Colonic mucosa (tissue), 4 donors: Measurements from ENCODE around the gene PPP1R7. TPM values are rescaled to one million over a fixed set of nuclear protein-coding genes. Genes with fewer than 3 reads are reported as not detected.

Experiments
- DNase-seq: peaks from one replicate; pipeline ENCODE4 v3.0.0-alpha.2; 2020
- H3K27ac ChIP-seq: fragments of 200-600 bp; one replicate; pipeline ENCODE4 v1.8.0; 2021
- H3K27me3 ChIP-seq: fragments of 200-600 bp; one replicate; pipeline ENCODE4 v1.8.0; 2021
- H3K36me3 ChIP-seq: fragments of 200-600 bp; one replicate; pipeline ENCODE4 v1.8.0; 2021
- H3K4me1 ChIP-seq: fragments of 200-600 bp; one replicate; pipeline ENCODE4 v1.8.0; 2021; ENCODE audit warnings: mild to moderate bottlenecking
- H3K4me3 ChIP-seq: fragments of 200-600 bp; one replicate; pipeline ENCODE4 v1.8.0; 2021
- H3K9ac ChIP-seq, 2 donors: one replicate each; pipeline ENCODE4 v1.7.0; 2013; ENCODE audit warnings: control low read depth in 2 of 2, low read depth in 2 of 2, low read length in 2 of 2
- H3K9me3 ChIP-seq: fragments of 200-600 bp; one replicate; pipeline ENCODE4 v1.8.0; 2021
- intact Hi-C: fragments of 100-400 bp; cut with DNase I; formaldehyde crosslinking; loops from one replicate; pipeline ENCODE4 v1.14.1; 2022
- total RNA-seq, 2 donors: library from RNA; stranded (reverse); fragmentation: NEBNext Ultra II Directional in 1 of 2; extraction: Animal tissue kit (Norgen Biotek cat#: 25700) in 1 of 2; gene quantifications; one replicate each; pipeline ENCODE4 v1.2.1, GENCODE V29; 2021
- TF ChIP-seq, protein P1 (sequence below): fragments of 200-600 bp; IDR thresholded peaks from one replicate; pipeline ENCODE4 v1.8.0; 2022; ENCODE audit warnings: antibody characterized with exemption, mild to moderate bottlenecking
- donor health status: healthy.
- donor health status: DM: no; HTN: no; CAD: no.
- donor health status: DM: no; HTN: no; CAD: no.

Gene PPP1R7
- total RNA-seq, 2 donors from 2014 or later, result 74.7 to 77.8 TPM

GRCh38 chr2:241199897-241200821 lies 49.9 kb downstream of the PPP1R7 start:
- DNase-seq, result no peak
- TF ChIP-seq, protein P1, sequence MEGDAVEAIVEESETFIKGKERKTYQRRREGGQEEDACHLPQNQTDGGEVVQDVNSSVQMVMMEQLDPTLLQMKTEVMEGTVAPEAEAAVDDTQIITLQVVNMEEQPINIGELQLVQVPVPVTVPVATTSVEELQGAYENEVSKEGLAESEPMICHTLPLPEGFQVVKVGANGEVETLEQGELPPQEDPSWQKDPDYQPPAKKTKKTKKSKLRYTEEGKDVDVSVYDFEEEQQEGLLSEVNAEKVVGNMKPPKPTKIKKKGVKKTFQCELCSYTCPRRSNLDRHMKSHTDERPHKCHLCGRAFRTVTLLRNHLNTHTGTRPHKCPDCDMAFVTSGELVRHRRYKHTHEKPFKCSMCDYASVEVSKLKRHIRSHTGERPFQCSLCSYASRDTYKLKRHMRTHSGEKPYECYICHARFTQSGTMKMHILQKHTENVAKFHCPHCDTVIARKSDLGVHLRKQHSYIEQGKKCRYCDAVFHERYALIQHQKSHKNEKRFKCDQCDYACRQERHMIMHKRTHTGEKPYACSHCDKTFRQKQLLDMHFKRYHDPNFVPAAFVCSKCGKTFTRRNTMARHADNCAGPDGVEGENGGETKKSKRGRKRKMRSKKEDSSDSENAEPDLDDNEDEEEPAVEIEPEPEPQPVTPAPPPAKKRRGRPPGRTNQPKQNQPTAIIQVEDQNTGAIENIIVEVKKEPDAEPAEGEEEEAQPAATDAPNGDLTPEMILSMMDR, result no peak
- H3K36me3 ChIP-seq, result no peaks in the 10 kb centered on the region
- H3K27ac ChIP-seq, result no peak overlapping the region
- H3K4me1 ChIP-seq, result no peaks in the 10 kb centered on the region
- intact Hi-C loops, result no loop called here
- H3K9ac ChIP-seq, result no peak overlapping the region
- H3K9me3 ChIP-seq, result no peaks in the 10 kb centered on the region
- no peaks in the 10 kb centered on the region for H3K27me3 ChIP-seq
- H3K4me3 ChIP-seq, result no peak overlapping the region

- H3K27ac ChIP-seq, result no peak overlapping the region
- TF ChIP-seq, protein P1, result no peak
- intact Hi-C loops, result no loop called here
- H3K4me3 ChIP-seq, result no peak overlapping the region
- H3K9ac ChIP-seq, result no peak overlapping the region
- H3K27me3 ChIP-seq, result no peaks in the 10 kb centered on the region
- no peaks in the 10 kb centered on the region for H3K9me3 ChIP-seq
- DNase-seq, result no peak
- no peaks in the 10 kb centered on the region for H3K36me3 ChIP-seq
- H3K4me1 ChIP-seq, result no peaks in the 10 kb centered on the region
These were observed 50.6 kb downstream of the PPP1R7 start for GRCh38 chr2:241200822-241201395.

- Histone ChIP-seq H3K4me1 (no peaks in the 10 kb centered on the region), H3K9ac (no peak overlapping the region), H3K27ac (no peak overlapping the region), H3K36me3 (no peaks in the 10 kb centered on the region), H3K27me3 (no peaks in the 10 kb centered on the region), H3K4me3 (no peak overlapping the region), H3K9me3 (no peaks in the 10 kb centered on the region)
- TF ChIP-seq, protein P1, result no peak
- no peak for DNase-seq
- intact Hi-C loops, result no loop called here
These were observed 51.4 kb downstream of the PPP1R7 start for GRCh38 chr2:241201445-241202267.

GRCh38 chr2:241202268-241202585 lies 52.0 kb downstream of the PPP1R7 start:
- Histone ChIP-seq H3K9ac (no peak overlapping the region), H3K27me3 (no peaks in the 10 kb centered on the region), H3K4me1 (no peaks in the 10 kb centered on the region), H3K36me3 (no peaks in the 10 kb centered on the region), H3K27ac (no peak overlapping the region), H3K9me3 (no peaks in the 10 kb centered on the region), H3K4me3 (no peak overlapping the region)
- TF ChIP-seq, protein P1, result no peak
- no peak for DNase-seq
- intact Hi-C loops, result no loop called here

DNA sequence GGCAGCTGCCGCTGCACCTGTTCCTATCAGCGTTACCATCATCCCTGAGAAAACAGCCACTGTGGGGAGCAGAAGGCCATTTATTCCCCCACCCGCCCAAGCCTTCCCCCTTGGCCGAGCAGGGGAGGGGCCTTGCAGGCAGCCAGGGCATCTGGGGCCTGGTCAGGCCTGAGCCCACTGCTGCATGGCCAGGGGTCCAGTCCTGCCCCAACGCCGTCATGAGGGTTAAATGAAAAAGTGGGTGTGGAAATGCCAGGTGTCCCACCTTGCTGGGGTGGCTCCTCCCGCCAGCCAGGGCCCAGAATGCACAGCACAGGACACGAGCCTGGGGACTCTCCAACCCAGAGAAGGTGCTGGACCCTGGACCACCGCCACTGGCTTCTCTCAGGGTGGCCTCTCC lies 52.4 kb downstream of the PPP1R7 start:
- DNase-seq, result no peak
- H3K9ac ChIP-seq, result no peak overlapping the region
- H3K36me3 ChIP-seq, result no peaks in the 10 kb centered on the region
- TF ChIP-seq, protein P1, result no peak
- intact Hi-C loops, result no loop called here
- no peaks in the 10 kb centered on the region for H3K9me3 ChIP-seq
- H3K4me3 ChIP-seq, result no peak overlapping the region
- H3K4me1 ChIP-seq, result no peaks in the 10 kb centered on the region
- no peaks in the 10 kb centered on the region for H3K27me3 ChIP-seq
- H3K27ac ChIP-seq, result no peak overlapping the region
